Ovary (tissue), 9 donors: ENCODE results near the gene KYAT1. TPM values are rescaled to one million over a fixed set of nuclear protein-coding genes. Genes with fewer than 3 reads are reported as not detected.

ENCODE experiments used
- DNase-seq, 5 donors: peaks; one replicate each; pipeline ENCODE4 v3.0.0-alpha.2; 2019 to 2020
- H3K27ac ChIP-seq, 2 donors: fragments of 200-600 bp; one replicate each; pipeline versions ENCODE4 v1.5.1 to v1.8.0; 2019 to 2022
- H3K27me3 ChIP-seq: fragments of 200-600 bp; one replicate; pipeline ENCODE4 v1.8.0; 2022
- H3K36me3 ChIP-seq: fragments of 200-600 bp; sonication (generic); one replicate; pipeline ENCODE4 v1.5.1; 2019
- H3K4me1 ChIP-seq: one replicate; pipeline ENCODE4 v1.8.1; 2013; ENCODE audit warnings: mild to moderate bottlenecking, moderate library complexity; ENCODE audit not compliant: insufficient read depth
- H3K4me3 ChIP-seq: fragments of 200-600 bp; sonication (generic); one replicate; pipeline ENCODE4 v1.5.1; 2017
- H3K9me3 ChIP-seq, 2 donors: fragments of 200-600 bp in 1 of 2; sonication (generic) in 1 of 2; one replicate each; pipeline versions ENCODE4 v1.5.1 to v1.8.1; 2013 to 2019; ENCODE audit warnings: mild to moderate bottlenecking in 1 of 2, moderate library complexity in 1 of 2
- EP300 ChIP-seq: sonication (generic); formaldehyde crosslinking; IDR thresholded peaks from one replicate; pipeline ENCODE4 v1.6.1; 2017; ENCODE audit warnings: antibody characterized with exemption
- POLR2A ChIP-seq: fragments of 450-650 bp; IDR thresholded peaks from one replicate; pipeline ENCODE4 v1.6.1; 2017; ENCODE audit warnings: antibody characterized with exemption, mild to moderate bottlenecking, moderate library complexity
- WGBS, 3 donors: extraction: QIAGEN DNeasy Blood & Tissue Kit in 1 of 3; methylation state at CpG; one replicate each; pipeline versions ENCODE4 v1.1.5 to v1.1.7; 2013 to 2017; 5-methylcytosine and 5-hydroxymethylcytosine counted together
- intact Hi-C, 4 donors: fragments of 100-400 bp; cut with DNase I; formaldehyde crosslinking; loops; one replicate each; pipeline versions ENCODE4 v1.11.0 to v1.15.1; 2022 to 2023
- polyA plus RNA-seq, 2 donors: library from polyadenylated mRNA; stranded (reverse); fragments of 200-250 nt in 1 of 2; fragments of 350-450 nt in 1 of 2; fragmentation: Illumina TruSeq in 1 of 2; extraction: RNeasy Lipid Tissue Mini Kit (QIAGEN cat#74804) in 1 of 2; gene quantifications; one replicate each; pipeline ENCODE4 v1.2.3, GENCODE V29; 2013 to 2014
- total RNA-seq, 7 donors: library from RNA; depleted of rRNA in 2 of 7; stranded (reverse); fragments of >200 nt in 2 of 7; fragmentation: NEBNext Ultra II Directional in 3 of 7; extraction: Animal tissue kit (Norgen Biotek cat#: 25700) in 3 of 7; gene quantifications; one replicate each; pipeline versions ENCODE4 v1.1.0 to v1.2.4, GENCODE V29; 2016 to 2023
- TF ChIP-seq, protein P1 (sequence below), 3 donors: fragments of 450-650 bp in 2 of 3; fragments of 200-600 bp in 1 of 3; IDR thresholded peaks; one replicate each; pipeline versions ENCODE4 v1.5.1 to v1.8.0; 2016 to 2022; ENCODE audit warnings: antibody characterized with exemption in 3 of 3, mild to moderate bottlenecking in 1 of 3
- donor health status: DM: no; HTN: no; CAD: no; lungs with moderate emphysema.
- donor health status: DM: no; HTN: no; CAD: no.
- donor health status: Bipolar disorder and iron deficiency.
- donor health status: DM: yes; HTN: yes; CAD: no.
- donor health status: DM: no; HTN: no; CAD: no.
- donor health status: DM: yes; HTN: yes; CAD: no.

The KYAT1 gene
- total and polyA plus RNA-seq, 9 donors = 4.2 to 10.2 (median 5.8) TPM

- TF ChIP-seq, protein P1, sequence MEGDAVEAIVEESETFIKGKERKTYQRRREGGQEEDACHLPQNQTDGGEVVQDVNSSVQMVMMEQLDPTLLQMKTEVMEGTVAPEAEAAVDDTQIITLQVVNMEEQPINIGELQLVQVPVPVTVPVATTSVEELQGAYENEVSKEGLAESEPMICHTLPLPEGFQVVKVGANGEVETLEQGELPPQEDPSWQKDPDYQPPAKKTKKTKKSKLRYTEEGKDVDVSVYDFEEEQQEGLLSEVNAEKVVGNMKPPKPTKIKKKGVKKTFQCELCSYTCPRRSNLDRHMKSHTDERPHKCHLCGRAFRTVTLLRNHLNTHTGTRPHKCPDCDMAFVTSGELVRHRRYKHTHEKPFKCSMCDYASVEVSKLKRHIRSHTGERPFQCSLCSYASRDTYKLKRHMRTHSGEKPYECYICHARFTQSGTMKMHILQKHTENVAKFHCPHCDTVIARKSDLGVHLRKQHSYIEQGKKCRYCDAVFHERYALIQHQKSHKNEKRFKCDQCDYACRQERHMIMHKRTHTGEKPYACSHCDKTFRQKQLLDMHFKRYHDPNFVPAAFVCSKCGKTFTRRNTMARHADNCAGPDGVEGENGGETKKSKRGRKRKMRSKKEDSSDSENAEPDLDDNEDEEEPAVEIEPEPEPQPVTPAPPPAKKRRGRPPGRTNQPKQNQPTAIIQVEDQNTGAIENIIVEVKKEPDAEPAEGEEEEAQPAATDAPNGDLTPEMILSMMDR (IDR thresholded peaks at IDR 0.05) = no peak
- no peak for TF ChIP-seq POLR2A
- TF ChIP-seq EP300 = no peak
- intact Hi-C loops = no loop called here
- H3K4me1 ChIP-seq = peaks cover 17% of the 10 kb centered on the region
- DNase-seq = peak; percentile 93 to 97 (median 94)
- no peaks in the 10 kb centered on the region for H3K27me3 ChIP-seq
- WGBS, 3 donors = 27 to 30% (median 30%) methylated on average over 14 to 17 of the region's 17 CpGs
- H3K27ac ChIP-seq = peak overlapping the region; percentile 80 to 86
- no peaks in the 10 kb centered on the region for H3K9me3 ChIP-seq
- H3K4me3 ChIP-seq = peak overlapping the region; percentile 17
- H3K36me3 ChIP-seq = no peaks in the 10 kb centered on the region
Observed at GRCh38 chr9:128892221-128892921, 10.6 kb upstream of the KYAT1 start.

DNA sequence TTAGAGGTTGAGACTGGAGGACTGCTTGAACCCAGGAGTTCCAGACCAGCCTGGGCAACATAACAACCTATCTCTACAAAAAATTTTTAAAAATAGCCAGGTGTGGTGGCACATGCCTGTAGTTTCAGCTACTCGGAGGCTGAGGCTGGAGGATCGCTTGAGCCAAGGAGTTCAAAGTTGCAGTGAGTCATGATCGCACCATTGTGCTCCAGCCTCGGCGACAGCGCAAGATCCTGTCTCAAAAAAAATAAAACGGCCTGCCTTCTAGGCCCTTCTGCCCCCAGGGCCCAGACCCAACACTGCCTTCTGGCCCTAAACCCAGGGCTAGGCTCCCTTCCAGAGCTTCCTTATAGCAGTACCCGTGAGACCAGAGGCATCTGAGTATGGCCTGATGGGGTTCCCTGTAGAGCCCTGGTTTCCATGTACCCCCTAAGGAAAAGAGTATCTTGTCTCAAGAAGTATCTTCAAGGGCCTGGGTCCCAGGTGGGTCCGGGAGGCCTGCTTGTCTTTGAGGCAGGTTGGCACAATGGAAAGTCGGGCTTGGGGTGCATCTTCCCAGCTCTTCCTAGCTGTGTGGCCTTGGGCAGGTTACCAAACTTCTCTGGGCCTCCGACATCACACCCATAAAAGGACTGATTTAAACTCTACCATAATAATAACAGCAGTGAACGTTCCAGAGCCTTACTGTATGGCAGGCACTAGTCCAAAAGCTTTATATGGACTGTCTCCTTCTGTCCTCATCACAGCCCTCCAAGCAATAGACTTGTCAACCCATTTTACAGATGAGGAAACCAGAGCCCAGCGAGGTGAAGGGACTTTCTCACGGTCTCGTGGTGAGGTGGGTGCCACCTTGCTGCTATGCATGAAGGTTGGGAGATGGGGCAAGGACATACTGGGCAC is 9.8 kb upstream of the KYAT1 start:
- Histone ChIP-seq H3K4me3 (no peak overlapping the region), H3K27ac (peak overlapping the region; percentile 26 to 86), H3K4me1 (peaks cover 17% of the 10 kb centered on the region), H3K27me3 (no peaks in the 10 kb centered on the region), H3K36me3 (no peaks in the 10 kb centered on the region), H3K9me3 (no peaks in the 10 kb centered on the region)
- WGBS, 3 donors = 49 to 53% (median 50%) methylated on average over 15 of the region's 15 CpGs
- TF ChIP-seq EP300 (no peak), POLR2A (no peak)
- TF ChIP-seq, protein P1 (IDR thresholded peaks at IDR 0.05) = no peak
- intact Hi-C loops = no loop called here
- no peak for DNase-seq

DNA sequence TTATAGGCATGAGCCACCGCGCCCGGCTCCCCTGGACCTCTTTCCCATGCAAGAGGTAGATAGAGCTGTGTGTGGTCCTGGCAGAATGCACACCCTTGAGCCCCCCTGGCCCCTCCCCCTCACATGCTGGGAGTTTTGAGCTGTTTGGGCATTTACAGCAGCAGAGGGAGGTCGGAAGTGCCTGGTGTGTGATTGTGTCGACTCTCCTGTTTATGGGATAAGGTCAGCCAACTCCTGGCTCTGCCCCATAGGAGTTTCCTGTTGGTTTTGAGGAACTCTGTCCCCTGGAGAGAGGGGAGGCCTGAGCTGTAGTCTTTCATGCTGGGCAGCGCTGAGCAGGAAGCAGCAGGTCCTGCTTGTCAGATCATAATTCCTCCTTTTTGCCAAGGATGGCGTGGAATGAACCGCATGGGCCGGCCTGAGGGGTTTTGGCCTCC is 6.2 kb upstream of the KYAT1 start:
- no peak for TF ChIP-seq POLR2A
- TF ChIP-seq, protein P1 (IDR thresholded peaks at IDR 0.05) = no peak
- no peak for TF ChIP-seq EP300
- H3K4me1 ChIP-seq = peaks cover 26% of the 10 kb centered on the region
- peak overlapping the region in 1 of 2 donors; percentile 50 for H3K27ac ChIP-seq
- DNase-seq = peak in 2 of 5 donors; percentile 49 to 58
- WGBS, 3 donors = 9 to 15% (median 11%) methylated on average over 9 of the region's 9 CpGs
- intact Hi-C loops = no loop called here
- no peaks in the 10 kb centered on the region for H3K9me3 ChIP-seq
- H3K36me3 ChIP-seq = no peaks in the 10 kb centered on the region
- H3K4me3 ChIP-seq = no peak overlapping the region
- no peaks in the 10 kb centered on the region for H3K27me3 ChIP-seq

DNA sequence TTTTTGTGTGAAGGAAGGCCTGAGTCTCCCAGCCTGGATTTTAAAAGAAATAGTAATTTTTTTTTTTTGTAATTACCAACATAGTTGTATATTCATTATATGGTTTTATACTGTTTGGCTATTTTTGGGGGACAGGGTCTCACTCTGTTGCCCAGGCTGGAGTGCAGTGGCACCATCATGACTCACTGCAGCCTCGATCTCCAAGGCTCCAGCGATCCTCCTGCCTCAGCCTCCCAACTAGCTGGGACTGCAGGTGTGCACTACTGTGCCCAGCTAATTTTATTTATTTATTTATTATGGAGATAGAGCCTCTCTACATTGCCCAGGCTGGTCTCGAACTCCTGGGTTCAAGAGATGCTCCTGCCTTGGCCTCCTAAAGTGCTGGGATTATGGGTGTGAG is 5.3 kb upstream of the KYAT1 start:
- Histone ChIP-seq H3K9me3 (no peaks in the 10 kb centered on the region), H3K27me3 (no peaks in the 10 kb centered on the region), H3K27ac (no peak overlapping the region), H3K36me3 (no peaks in the 10 kb centered on the region), H3K4me1 (peaks cover 23% of the 10 kb centered on the region), H3K4me3 (no peak overlapping the region)
- TF ChIP-seq, protein P1 (IDR thresholded peaks at IDR 0.05) = no peak
- TF ChIP-seq EP300 (no peak), POLR2A (no peak)
- DNase-seq = no peak
- WGBS, 3 donors = 91 to 96% (median 96%) methylated on average over 3 of the region's 3 CpGs
- intact Hi-C loops = no loop called here
